H9 (cell line): ENCODE data around the gene DUSP16. TPM values are rescaled to one million over a fixed set of nuclear protein-coding genes. Genes with fewer than 3 reads are reported as not detected.

Experiments
- DNase-seq: peaks from one replicate; pipeline ENCODE4 v3.0.0-alpha.2; 2017
- H2AFZ ChIP-seq: one replicate; pipeline ENCODE4 v1.6.1; 2013; ENCODE audit warnings: mild to moderate bottlenecking, low read length, control low read depth, moderate library complexity
- H2AK5ac ChIP-seq: 2 replicates; pipeline ENCODE4 v1.6.1; 2013; ENCODE audit warnings: low read length, control low read depth, mixed read lengths; ENCODE audit not compliant: insufficient read length
- H2BK120ac ChIP-seq: one replicate; pipeline ENCODE4 v1.6.1; 2013; ENCODE audit warnings: low read depth, mild to moderate bottlenecking, low read length, control low read depth, inconsistent platforms; ENCODE audit not compliant: poor library complexity, severe bottlenecking
- H2BK12ac ChIP-seq: 2 replicates; pipeline ENCODE4 v1.6.1; 2013; ENCODE audit warnings: low read length, control low read depth, mixed read lengths, low read depth; ENCODE audit not compliant: insufficient read length
- H2BK15ac ChIP-seq: 2 replicates; pipeline ENCODE4 v1.6.1; 2013; ENCODE audit warnings: low read depth, low read length, control low read depth
- H2BK20ac ChIP-seq: one replicate; pipeline ENCODE4 v1.6.1; 2013; ENCODE audit warnings: low read depth, mild to moderate bottlenecking, low read length, control low read depth, inconsistent platforms; ENCODE audit not compliant: poor library complexity, severe bottlenecking
- H2BK5ac ChIP-seq: 2 replicates; pipeline ENCODE4 v1.6.1; 2013; ENCODE audit warnings: low read length, control low read depth, mixed read lengths; ENCODE audit not compliant: insufficient read length
- H3K14ac ChIP-seq: 2 replicates; pipeline ENCODE4 v1.6.1; 2013; ENCODE audit warnings: low read length, control low read depth; ENCODE audit not compliant: insufficient read depth
- H3K18ac ChIP-seq: 2 replicates; pipeline ENCODE4 v1.6.1; 2013; ENCODE audit warnings: low read depth, mild to moderate bottlenecking, mixed read lengths, low read length, control low read depth; ENCODE audit not compliant: insufficient read length
- H3K23ac ChIP-seq: 2 replicates; pipeline ENCODE4 v1.6.1; 2013; ENCODE audit warnings: low read length, control low read depth, mixed read lengths, low read depth; ENCODE audit not compliant: insufficient read length
- H3K23me2 ChIP-seq: 2 replicates; pipeline ENCODE4 v1.6.1; 2013; ENCODE audit warnings: low read depth, mild to moderate bottlenecking, mixed read lengths, low read length, control low read depth; ENCODE audit not compliant: insufficient read length, poor library complexity, severe bottlenecking
- H3K27ac ChIP-seq: 2 replicates; pipeline ENCODE4 v1.5.1; 2013; ENCODE audit warnings: low read length, control low read depth, mixed read lengths, low read depth; ENCODE audit not compliant: insufficient read length
- H3K27me3 ChIP-seq: 2 replicates; pipeline ENCODE4 v1.6.1; 2013; ENCODE audit warnings: low read length, control low read depth, inconsistent platforms; ENCODE audit not compliant: insufficient read depth
- H3K4ac ChIP-seq: 2 replicates; pipeline ENCODE4 v1.6.1; 2013; ENCODE audit warnings: low read depth, mild to moderate bottlenecking, control low read depth, inconsistent platforms, low read length, moderate library complexity
- H3K4me1 ChIP-seq: 2 replicates; pipeline ENCODE4 v1.6.1; 2013; ENCODE audit warnings: low read length, control low read depth, inconsistent platforms; ENCODE audit not compliant: insufficient read depth
- H3K4me2 ChIP-seq: 2 replicates; pipeline ENCODE4 v1.6.1; 2013; ENCODE audit warnings: low read length, control low read depth, mixed read lengths; ENCODE audit not compliant: insufficient read length, insufficient read depth
- H3K56ac ChIP-seq: 2 replicates; pipeline ENCODE4 v1.6.1; 2013; ENCODE audit warnings: low read depth, mild to moderate bottlenecking, mixed read lengths, low read length, control low read depth; ENCODE audit not compliant: insufficient read length
- H3K79me1 ChIP-seq: 2 replicates; pipeline ENCODE4 v1.6.1; 2013; ENCODE audit warnings: low read depth, mild to moderate bottlenecking, moderate library complexity, low read length, control low read depth, inconsistent platforms; ENCODE audit not compliant: insufficient read depth, poor library complexity, severe bottlenecking
- H3K79me2 ChIP-seq: 2 replicates; pipeline ENCODE4 v1.6.1; 2013; ENCODE audit warnings: low read length, control low read depth, inconsistent platforms; ENCODE audit not compliant: insufficient read depth
- H3K9ac ChIP-seq: 2 replicates; pipeline ENCODE4 v1.6.1; 2013; ENCODE audit warnings: low read length, control low read depth, mixed read lengths; ENCODE audit not compliant: insufficient read length; ENCODE audit errors: extremely low read depth
- H3K9me3 ChIP-seq: one replicate; pipeline ENCODE4 v1.6.1; 2013; ENCODE audit warnings: low read depth, low read length, inconsistent platforms; ENCODE audit not compliant: control insufficient read depth
- H3T11ph ChIP-seq: one replicate; pipeline ENCODE4 v1.6.1; 2013; ENCODE audit warnings: mild to moderate bottlenecking, low read length, control low read depth, inconsistent platforms
- H4K20me1 ChIP-seq: one replicate; pipeline ENCODE4 v1.6.1; 2013; ENCODE audit not compliant: control insufficient read depth, insufficient read length, insufficient read depth
- H4K5ac ChIP-seq: 2 replicates; pipeline ENCODE4 v1.6.1; 2013; ENCODE audit warnings: low read depth, mild to moderate bottlenecking, mixed read lengths, low read length, control low read depth; ENCODE audit not compliant: insufficient read length
- H4K8ac ChIP-seq: replicated peaks from 2 replicates; pipeline ENCODE4 v1.6.1; 2013; ENCODE audit warnings: low read length, control low read depth, mixed read lengths, low read depth; ENCODE audit not compliant: insufficient read length
- H4K91ac ChIP-seq: 2 replicates; pipeline ENCODE4 v1.6.1; 2013; ENCODE audit warnings: low read depth, mild to moderate bottlenecking, moderate library complexity, mixed read lengths, low read length, control low read depth; ENCODE audit not compliant: insufficient read length
- H3K27ac Mint-ChIP-seq, 3 experiments: 2 replicates in 2 of 3; 3 replicates in 1 of 3; pipeline ENCODE4 v1.8.0; 2020 to 2021; ENCODE audit warnings: mixed read lengths in 3 of 3, mild to moderate bottlenecking in 1 of 3, moderate library complexity in 1 of 3
- H3K27me3 Mint-ChIP-seq: 2 replicates; pipeline ENCODE4 v1.8.0; 2021; ENCODE audit warnings: low read depth, mild to moderate bottlenecking, moderate library complexity, mixed read lengths
- H3K36me3 Mint-ChIP-seq, 3 experiments: 2 replicates in 2 of 3; 3 replicates in 1 of 3; pipeline ENCODE4 v1.8.0; 2020 to 2021; ENCODE audit warnings: low read depth in 3 of 3, mixed read lengths in 3 of 3; ENCODE audit not compliant: insufficient read depth in 1 of 3
- H3K4me1 Mint-ChIP-seq, 2 experiments: 2 replicates each; pipeline ENCODE4 v1.8.0; 2020; ENCODE audit warnings: mixed read lengths in 2 of 2
- H3K4me3 Mint-ChIP-seq, 2 experiments: 2 replicates in 1 of 2; 3 replicates in 1 of 2; pipeline ENCODE4 v1.8.0; 2020 to 2021; ENCODE audit warnings: mild to moderate bottlenecking in 2 of 2, mixed read lengths in 2 of 2, moderate library complexity in 1 of 2
- H3K9me3 Mint-ChIP-seq, 2 experiments: 2 replicates in 1 of 2; 3 replicates in 1 of 2; pipeline ENCODE4 v1.8.0; 2020; ENCODE audit warnings: mild to moderate bottlenecking in 2 of 2, mixed read lengths in 2 of 2, moderate library complexity in 1 of 2
- CTCF ChIP-seq: fragments of 200-600 bp; sonication (generic); conservative IDR thresholded peaks from 3 replicates; pipeline ENCODE4 v1.8.0; 2021; ENCODE audit warnings: antibody characterized with exemption, mild to moderate bottlenecking
- WGBS: extraction: QIAGEN DNeasy Blood & Tissue Kit; methylation state at CpG from one replicate; pipeline ENCODE4 v1.1.7; 2013; ENCODE audit warnings: missing lambda C conversion rate, low lambda C conversion rate, mixed read lengths; ENCODE audit not compliant: insufficient read length; ENCODE audit errors: extremely low coverage; 5-methylcytosine and 5-hydroxymethylcytosine counted together
- total RNA-seq: library from RNA; stranded (reverse); gene quantifications from 2 replicates; pipeline ENCODE4 v1.2.1, GENCODE V29; 2021

The DUSP16 gene
- total RNA-seq, 1 experiment from 2014 or later = 64.0 TPM

GRCh38 chr12:12476857-12477531, 85.7 kb downstream of the DUSP16 start:
- Histone ChIP-seq H2BK120ac (no peak overlapping the region), H2BK5ac (no peak overlapping the region), H3T11ph (no peak overlapping the region), H4K20me1 (no peaks in the 10 kb centered on the region), H3K23me2 (no peaks in the 10 kb centered on the region), H4K8ac (no peak overlapping the region), H2BK15ac (no peak overlapping the region), H3K27me3 (no peaks in the 10 kb centered on the region), H3K79me2 (no peaks in the 10 kb centered on the region), H3K4me1 (no peaks in the 10 kb centered on the region), H4K5ac (no peak overlapping the region), H4K91ac (no peak overlapping the region), H3K9me3 (no peaks in the 10 kb centered on the region), H2BK20ac (no peak overlapping the region), H3K23ac (no peak overlapping the region), H3K18ac (no peak overlapping the region), H2BK12ac (no peak overlapping the region), H2AK5ac (no peak overlapping the region), H3K9ac (no peak overlapping the region), H3K4me2 (no peak overlapping the region), H2AFZ (no peak overlapping the region), H3K56ac (no peak overlapping the region), H3K14ac (no peak overlapping the region), H3K27ac (no peak overlapping the region), H3K4ac (no peak overlapping the region), H3K79me1 (no peaks in the 10 kb centered on the region)
- H3K4me1 Mint-ChIP-seq = peaks cover 8 to 21% of the 10 kb centered on the region in 2 experiments
- no CpG with 5 or more reads among the region's 21 CpGs for WGBS
- no peak for DNase-seq
- no peak overlapping the region for H3K4me3 Mint-ChIP-seq
- H3K9me3 Mint-ChIP-seq = no peaks in the 10 kb centered on the region; a peak in 1 of 5 replicates
- no peaks in the 10 kb centered on the region; the same call in 1 of the 2 replicates for H3K27me3 Mint-ChIP-seq
- no peak overlapping the region for H3K27ac Mint-ChIP-seq
- H3K36me3 Mint-ChIP-seq = peaks cover 29 to 63% (median 42%) of the 10 kb centered on the region in 3 experiments; a peak in 6 of 7 replicates
- no peak for TF ChIP-seq CTCF
